ENCODE data around the gene PLD1. TPM values are rescaled to one million over a fixed set of nuclear protein-coding genes. Genes with fewer than 3 reads are reported as not detected.
"Not testable (repeated sequence)": the region's sequence is repeated elsewhere in the genome, so short reads cannot be mapped to it uniquely, and the experiment has no call there.

PLD1 gene
- total RNA-seq, 1 donor from 2014 or later: 31.3 TPM

- H3K9me3 ChIP-seq (ENCODE audit: control insufficient read depth in 3 of 3, low read length in 3 of 3): no peaks in the 10 kb centered on the region
- H3K27me3 ChIP-seq (ENCODE audit: control insufficient read depth in 3 of 3, insufficient read depth in 3 of 3, low read length in 3 of 3): no peaks in the 10 kb centered on the region
- peaks cover 0 to 17% (median 7%) of the 10 kb centered on the region in 3 donors for H3K4me1 ChIP-seq (ENCODE audit: control insufficient read depth in 3 of 3, insufficient read depth in 3 of 3, low read length in 3 of 3)
- no peaks in the 10 kb centered on the region for H3K36me3 ChIP-seq (ENCODE audit: control insufficient read depth in 3 of 3, insufficient read depth in 3 of 3, low read length in 3 of 3)
- H3K9ac ChIP-seq (ENCODE audit: low read depth in 1 of 3, low read length in 3 of 3): no peak overlapping the region
- no peak overlapping the region for H3K27ac ChIP-seq (ENCODE audit: low read depth, low read length)
- H3K4me3 ChIP-seq (ENCODE audit: low read length in 3 of 3): no peak overlapping the region
Observed at GRCh38 chr3:171565481-171566058, 244.7 kb downstream of the PLD1 start.

- no peak overlapping the region for H3K9ac ChIP-seq (ENCODE audit: low read depth in 1 of 3, low read length in 3 of 3)
- peaks cover 0 to 17% (median 7%) of the 10 kb centered on the region in 3 donors for H3K4me1 ChIP-seq (ENCODE audit: control insufficient read depth in 3 of 3, insufficient read depth in 3 of 3, low read length in 3 of 3)
- H3K9me3 ChIP-seq (ENCODE audit: control insufficient read depth in 3 of 3, low read length in 3 of 3): no peaks in the 10 kb centered on the region
- no peaks in the 10 kb centered on the region for H3K27me3 ChIP-seq (ENCODE audit: control insufficient read depth in 3 of 3, insufficient read depth in 3 of 3, low read length in 3 of 3)
- no peak overlapping the region for H3K27ac ChIP-seq (ENCODE audit: low read depth, low read length)
- H3K36me3 ChIP-seq (ENCODE audit: control insufficient read depth in 3 of 3, insufficient read depth in 3 of 3, low read length in 3 of 3): no peaks in the 10 kb centered on the region
- H3K4me3 ChIP-seq (ENCODE audit: low read length in 3 of 3): no peak overlapping the region
Observed at GRCh38 chr3:171564748-171565480, 245.4 kb downstream of the PLD1 start.

DNA sequence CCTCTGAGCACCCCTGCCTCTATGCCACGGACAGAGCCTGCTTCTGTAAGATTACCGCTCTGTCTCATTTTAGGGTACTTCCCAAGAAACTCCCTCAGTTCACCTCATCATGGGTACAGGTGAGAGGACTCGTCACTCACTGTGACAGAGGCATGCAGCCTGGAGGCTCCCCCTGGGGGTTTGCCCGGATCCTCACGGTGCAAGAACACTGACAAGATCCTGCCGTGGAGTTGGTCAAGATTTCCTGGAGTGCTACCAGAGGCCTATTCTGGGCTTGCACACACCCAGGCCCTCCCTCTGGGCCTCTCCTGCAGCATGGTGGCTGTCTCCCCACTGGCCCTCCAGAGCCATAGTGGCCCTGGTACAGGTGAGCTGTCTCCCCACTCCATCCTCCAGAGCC lies 247.0 kb downstream of the PLD1 start:
- H3K4me3 ChIP-seq (ENCODE audit: low read length in 3 of 3): no peak overlapping the region
- no peak overlapping the region for H3K27ac ChIP-seq (ENCODE audit: low read depth, low read length)
- no peaks in the 10 kb centered on the region for H3K9me3 ChIP-seq (ENCODE audit: control insufficient read depth in 3 of 3, low read length in 3 of 3)
- no peaks in the 10 kb centered on the region for H3K27me3 ChIP-seq (ENCODE audit: control insufficient read depth in 3 of 3, insufficient read depth in 3 of 3, low read length in 3 of 3)
- peaks cover 0 to 17% (median 7%) of the 10 kb centered on the region in 3 donors for H3K4me1 ChIP-seq (ENCODE audit: control insufficient read depth in 3 of 3, insufficient read depth in 3 of 3, low read length in 3 of 3)
- no peak overlapping the region for H3K9ac ChIP-seq (ENCODE audit: low read depth in 1 of 3, low read length in 3 of 3)
- H3K36me3 ChIP-seq (ENCODE audit: control insufficient read depth in 3 of 3, insufficient read depth in 3 of 3, low read length in 3 of 3): no peaks in the 10 kb centered on the region

DNA sequence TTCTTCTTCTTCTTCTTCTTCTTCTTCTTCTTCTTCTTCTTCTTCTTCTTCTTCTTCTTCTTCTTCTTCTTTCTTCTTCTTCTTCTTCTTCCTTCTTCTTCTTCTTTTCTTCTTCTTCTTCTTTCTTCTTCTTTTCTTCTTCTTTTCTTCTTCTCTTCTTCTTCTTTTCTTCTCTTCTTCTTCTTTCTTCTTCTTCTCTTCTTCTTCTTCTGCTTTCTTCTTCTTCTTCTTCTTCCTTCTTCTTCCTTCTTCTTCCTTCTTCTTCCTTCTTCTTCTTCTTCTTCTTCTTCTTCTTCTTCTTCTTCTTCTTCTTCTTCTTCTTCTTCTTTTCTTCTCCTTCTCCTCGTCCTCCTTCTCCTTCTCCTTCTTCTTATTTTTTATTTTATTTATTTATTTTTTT lies 247.8 kb downstream of the PLD1 start:
- not testable (repeated sequence) for H3K9ac ChIP-seq (ENCODE audit: low read depth in 1 of 3, low read length in 3 of 3); H3K4me3 ChIP-seq (ENCODE audit: low read length in 3 of 3); H3K36me3 ChIP-seq (ENCODE audit: control insufficient read depth in 3 of 3, insufficient read depth in 3 of 3, low read length in 3 of 3); H3K27me3 ChIP-seq (ENCODE audit: control insufficient read depth in 3 of 3, insufficient read depth in 3 of 3, low read length in 3 of 3); H3K27ac ChIP-seq (ENCODE audit: low read depth, low read length); H3K9me3 ChIP-seq (ENCODE audit: control insufficient read depth in 3 of 3, low read length in 3 of 3)
- peaks cover 0 to 17% (median 7%) of the 10 kb centered on the region in 3 donors for H3K4me1 ChIP-seq (ENCODE audit: control insufficient read depth in 3 of 3, insufficient read depth in 3 of 3, low read length in 3 of 3)

GRCh38 chr3:171561596-171562323 lies 248.5 kb downstream of the PLD1 start:
- Histone ChIP-seq H3K9ac (ENCODE audit: low read depth in 1 of 3, low read length in 3 of 3) (no peak overlapping the region), H3K36me3 (ENCODE audit: control insufficient read depth in 3 of 3, insufficient read depth in 3 of 3, low read length in 3 of 3) (no peaks in the 10 kb centered on the region), H3K27ac (ENCODE audit: low read depth, low read length) (no peak overlapping the region), H3K4me1 (ENCODE audit: control insufficient read depth in 3 of 3, insufficient read depth in 3 of 3, low read length in 3 of 3) (peaks cover 0 to 17% (median 7%) of the 10 kb centered on the region in 3 donors), H3K4me3 (ENCODE audit: low read length in 3 of 3) (no peak overlapping the region), H3K9me3 (ENCODE audit: control insufficient read depth in 3 of 3, low read length in 3 of 3) (no peaks in the 10 kb centered on the region), H3K27me3 (ENCODE audit: control insufficient read depth in 3 of 3, insufficient read depth in 3 of 3, low read length in 3 of 3) (no peaks in the 10 kb centered on the region)

DNA sequence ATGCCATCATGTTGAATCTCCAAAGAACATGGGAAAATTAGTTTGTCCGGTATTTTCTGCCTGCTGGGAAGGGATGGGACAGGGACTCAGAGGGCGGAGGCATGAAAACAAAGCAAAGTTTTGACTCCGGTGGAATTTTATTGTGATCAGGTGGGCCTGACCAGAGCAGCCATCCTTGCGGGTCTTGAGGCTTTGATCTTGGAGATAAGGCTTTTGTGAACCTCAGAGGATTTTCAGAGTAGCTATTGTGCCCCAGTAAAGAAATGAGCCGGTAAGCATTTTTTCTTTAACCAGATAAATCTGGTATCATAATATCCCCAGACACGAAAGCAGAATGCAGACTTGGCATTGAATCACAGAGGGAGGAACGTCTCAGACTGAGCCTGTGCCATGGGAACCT lies 250.7 kb downstream of the PLD1 start:
- Histone ChIP-seq H3K9ac (ENCODE audit: low read depth in 1 of 3, low read length in 3 of 3) (no peak overlapping the region), H3K27me3 (ENCODE audit: control insufficient read depth in 3 of 3, insufficient read depth in 3 of 3, low read length in 3 of 3) (no peaks in the 10 kb centered on the region), H3K4me3 (ENCODE audit: low read length in 3 of 3) (no peak overlapping the region), H3K9me3 (ENCODE audit: control insufficient read depth in 3 of 3, low read length in 3 of 3) (no peaks in the 10 kb centered on the region), H3K36me3 (ENCODE audit: control insufficient read depth in 3 of 3, insufficient read depth in 3 of 3, low read length in 3 of 3) (no peaks in the 10 kb centered on the region), H3K4me1 (ENCODE audit: control insufficient read depth in 3 of 3, insufficient read depth in 3 of 3, low read length in 3 of 3) (peaks cover 0 to 2% (median 0%) of the 10 kb centered on the region in 3 donors), H3K27ac (ENCODE audit: low read depth, low read length) (no peak overlapping the region)

DNA sequence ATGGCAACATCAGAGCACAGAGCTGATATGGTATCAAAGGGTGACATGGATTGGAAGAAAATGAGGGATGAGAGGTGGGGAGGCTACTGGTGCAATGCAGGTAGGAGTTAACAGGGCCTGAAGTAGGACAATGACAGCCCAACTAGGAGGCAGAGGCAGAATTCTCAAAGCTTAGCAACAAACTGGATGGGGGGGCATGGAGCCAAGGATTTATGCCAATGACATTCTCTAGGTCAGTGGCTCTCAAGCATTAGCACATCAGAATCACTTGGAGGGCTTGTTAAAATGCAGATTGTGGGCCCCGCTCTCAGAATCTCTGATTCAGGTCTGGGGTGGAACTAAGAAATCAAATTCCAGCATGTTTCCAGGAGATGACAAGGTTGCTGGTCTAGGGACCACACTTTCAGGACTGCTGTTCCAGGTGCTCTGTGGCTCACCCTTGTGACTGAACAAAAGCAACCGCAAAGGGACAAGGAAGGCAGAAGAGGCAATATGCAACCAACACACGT lies 252.0 kb downstream of the PLD1 start:
- H3K36me3 ChIP-seq (ENCODE audit: control insufficient read depth in 3 of 3, insufficient read depth in 3 of 3, low read length in 3 of 3): no peaks in the 10 kb centered on the region
- H3K4me3 ChIP-seq (ENCODE audit: low read length in 3 of 3): no peak overlapping the region
- H3K9me3 ChIP-seq (ENCODE audit: control insufficient read depth in 3 of 3, low read length in 3 of 3): no peaks in the 10 kb centered on the region
- no peaks in the 10 kb centered on the region for H3K27me3 ChIP-seq (ENCODE audit: control insufficient read depth in 3 of 3, insufficient read depth in 3 of 3, low read length in 3 of 3)
- no peak overlapping the region for H3K27ac ChIP-seq (ENCODE audit: low read depth, low read length)
- H3K9ac ChIP-seq (ENCODE audit: low read depth in 1 of 3, low read length in 3 of 3): no peak overlapping the region
- H3K4me1 ChIP-seq (ENCODE audit: control insufficient read depth in 3 of 3, insufficient read depth in 3 of 3, low read length in 3 of 3): peaks cover 0 to 2% (median 0%) of the 10 kb centered on the region in 3 donors

GRCh38 chr3:171557173-171557572 lies 253.1 kb downstream of the PLD1 start:
- no peak overlapping the region for H3K9ac ChIP-seq (ENCODE audit: low read depth in 1 of 3, low read length in 3 of 3)
- H3K4me3 ChIP-seq (ENCODE audit: low read length in 3 of 3): no peak overlapping the region
- H3K9me3 ChIP-seq (ENCODE audit: control insufficient read depth in 3 of 3, low read length in 3 of 3): no peaks in the 10 kb centered on the region
- H3K36me3 ChIP-seq (ENCODE audit: control insufficient read depth in 3 of 3, insufficient read depth in 3 of 3, low read length in 3 of 3): no peaks in the 10 kb centered on the region
- H3K27me3 ChIP-seq (ENCODE audit: control insufficient read depth in 3 of 3, insufficient read depth in 3 of 3, low read length in 3 of 3): no peaks in the 10 kb centered on the region
- no peak overlapping the region for H3K27ac ChIP-seq (ENCODE audit: low read depth, low read length)
- H3K4me1 ChIP-seq (ENCODE audit: control insufficient read depth in 3 of 3, insufficient read depth in 3 of 3, low read length in 3 of 3): peaks cover 0 to 2% (median 0%) of the 10 kb centered on the region in 3 donors

- Histone ChIP-seq H3K27me3 (ENCODE audit: control insufficient read depth in 3 of 3, insufficient read depth in 3 of 3, low read length in 3 of 3) (no peaks in the 10 kb centered on the region), H3K4me3 (ENCODE audit: low read length in 3 of 3) (no peak overlapping the region), H3K9ac (ENCODE audit: low read depth in 1 of 3, low read length in 3 of 3) (no peak overlapping the region), H3K36me3 (ENCODE audit: control insufficient read depth in 3 of 3, insufficient read depth in 3 of 3, low read length in 3 of 3) (no peaks in the 10 kb centered on the region), H3K27ac (ENCODE audit: low read depth, low read length) (no peak overlapping the region), H3K4me1 (ENCODE audit: control insufficient read depth in 3 of 3, insufficient read depth in 3 of 3, low read length in 3 of 3) (peaks cover 0 to 2% (median 0%) of the 10 kb centered on the region in 3 donors), H3K9me3 (ENCODE audit: control insufficient read depth in 3 of 3, low read length in 3 of 3) (no peaks in the 10 kb centered on the region)
Observed at GRCh38 chr3:171556574-171557145, 253.6 kb downstream of the PLD1 start.

All from skeletal muscle tissue (tissue), 4 donors.